ENCODE measurements around the gene LENG1. TPM values are rescaled to one million over a fixed set of nuclear protein-coding genes. Genes with fewer than 3 reads are reported as not detected.

Gene LENG1
- total and polyA plus RNA-seq, 9 of the 15 experiments (the other 6 are each of a cell fraction or from before 2014, with no cell fraction given), result 0.30 to 10.5 (median 4.7) TPM

DNA sequence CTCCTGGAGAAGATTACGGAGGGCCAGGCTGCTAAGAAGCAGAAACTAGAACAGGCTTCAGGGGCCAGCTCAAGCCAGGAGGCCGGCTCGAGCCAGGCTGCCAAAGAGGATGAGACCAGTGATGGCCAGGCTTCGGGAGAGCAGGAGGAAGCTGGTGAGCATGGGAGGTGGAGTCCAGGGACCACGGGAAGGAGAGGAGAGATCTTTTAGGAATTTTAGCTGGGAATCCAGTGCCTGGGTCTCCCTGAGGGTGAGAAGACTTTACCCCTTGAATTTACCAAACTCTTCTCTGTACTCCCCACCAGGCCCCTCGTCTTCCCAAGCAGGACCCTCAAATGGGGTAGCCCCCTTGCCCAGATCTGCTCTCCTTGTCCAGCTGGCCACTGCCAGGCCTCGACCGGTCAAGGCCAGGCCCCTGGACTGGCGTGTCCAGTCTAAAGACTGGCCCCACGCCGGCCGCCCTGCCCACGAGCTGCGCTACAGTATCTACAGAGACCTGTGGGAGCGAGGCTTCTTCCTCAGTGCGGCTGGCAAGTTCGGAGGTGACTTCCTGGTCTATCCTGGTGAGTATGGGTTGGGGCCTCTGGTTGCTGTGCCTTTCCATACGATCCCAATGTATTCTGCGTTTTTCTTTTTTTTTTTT, 32.4 kb upstream of the LENG1 start:
- CTCF ChIA-PET (ENCODE audit: low intra/inter-chr PET ratio), result interaction anchor here (0.7 kb wide), 1 partner anchor 13 kb away, joined by 4 read pairs; no protein-coding TSS in a partner anchor
- no peaks in the 10 kb centered on the region for H3K27me3 ChIP-seq (ENCODE audit: control insufficient read depth in 2 of 2, insufficient read depth in 2 of 2, low read length in 2 of 2)
- intact Hi-C loops (cut with micrococcal nuclease), result no loop called here
- no TSS peak for BruUV-seq (replicated peaks)
- 37% methylated on average over 17 of the region's 19 CpGs for WGBS (ENCODE audit: insufficient coverage, low coverage, missing lambda C conversion rate)
- peak overlapping the region; percentile 98 to 99 for H3K9ac ChIP-seq (ENCODE audit: insufficient read depth in 1 of 2, low read depth in 2 of 2, low read length in 2 of 2)
- no peaks in the 10 kb centered on the region for H3K9me3 ChIP-seq (replicated peaks; ENCODE audit: control insufficient read depth, insufficient read depth, low read depth, low read length)
- ATAC-seq (no peak), DNase-seq (ENCODE audit: extremely low read depth in 1 of 4, low spot score in 3 of 4) (no peak), FAIRE-seq (no peak)
- peak overlapping the region; percentile 98 for H2AFZ ChIP-seq (ENCODE audit: low read depth, low read length)
- H3K36me3 ChIP-seq (ENCODE audit: control insufficient read depth, insufficient read depth, low read length), result peaks cover 46% of the 10 kb centered on the region
- peak overlapping the region; percentile 96 for H3K4me3 ChIP-seq
- H3K9me1 ChIP-seq (ENCODE audit: control insufficient read depth, insufficient read depth, low read length), result peaks cover 3% of the 10 kb centered on the region
- peaks cover 21 to 42% of the 10 kb centered on the region in 2 experiments for H3K4me1 ChIP-seq (replicated peaks in 1 of 2; ENCODE audit: control insufficient read depth in 2 of 2, insufficient read depth in 2 of 2, low read length in 2 of 2)
- TF ChIP-seq ZNF12 (CRISPR knock-in tag; IDR thresholded peaks at IDR 0.05), result peak; percentile 84
- no peak for TF ChIP-seq SRSF9 (IDR thresholded peaks at IDR 0.05; ENCODE audit: borderline replicate concordance, low read depth, low read length)
- in situ Hi-C loops (cut with MboI), result no loop called here
- peak overlapping the region; percentile 96 for H3K4me2 ChIP-seq (ENCODE audit: insufficient read depth, low read length)
- peaks cover 44% of the 10 kb centered on the region for H3K79me2 ChIP-seq (ENCODE audit: control insufficient read depth, insufficient read depth, low read length)
- POLR2A ChIA-PET, result interaction anchor here (0.7 to 7.0 kb wide), 8 partner anchors 10 to 65 kb away, joined by 3 to 206 read pairs (median 8); partner anchors contain the start of genes CNOT3, RPS9 and TMC4
- H3K27ac ChIP-seq (ENCODE audit: extremely low read depth, low read depth, low read length), result peak overlapping the region; percentile 100
- H4K20me1 ChIP-seq (replicated peaks; ENCODE audit: control insufficient read depth, insufficient read depth, low read length), result no peaks in the 10 kb centered on the region

DNA sequence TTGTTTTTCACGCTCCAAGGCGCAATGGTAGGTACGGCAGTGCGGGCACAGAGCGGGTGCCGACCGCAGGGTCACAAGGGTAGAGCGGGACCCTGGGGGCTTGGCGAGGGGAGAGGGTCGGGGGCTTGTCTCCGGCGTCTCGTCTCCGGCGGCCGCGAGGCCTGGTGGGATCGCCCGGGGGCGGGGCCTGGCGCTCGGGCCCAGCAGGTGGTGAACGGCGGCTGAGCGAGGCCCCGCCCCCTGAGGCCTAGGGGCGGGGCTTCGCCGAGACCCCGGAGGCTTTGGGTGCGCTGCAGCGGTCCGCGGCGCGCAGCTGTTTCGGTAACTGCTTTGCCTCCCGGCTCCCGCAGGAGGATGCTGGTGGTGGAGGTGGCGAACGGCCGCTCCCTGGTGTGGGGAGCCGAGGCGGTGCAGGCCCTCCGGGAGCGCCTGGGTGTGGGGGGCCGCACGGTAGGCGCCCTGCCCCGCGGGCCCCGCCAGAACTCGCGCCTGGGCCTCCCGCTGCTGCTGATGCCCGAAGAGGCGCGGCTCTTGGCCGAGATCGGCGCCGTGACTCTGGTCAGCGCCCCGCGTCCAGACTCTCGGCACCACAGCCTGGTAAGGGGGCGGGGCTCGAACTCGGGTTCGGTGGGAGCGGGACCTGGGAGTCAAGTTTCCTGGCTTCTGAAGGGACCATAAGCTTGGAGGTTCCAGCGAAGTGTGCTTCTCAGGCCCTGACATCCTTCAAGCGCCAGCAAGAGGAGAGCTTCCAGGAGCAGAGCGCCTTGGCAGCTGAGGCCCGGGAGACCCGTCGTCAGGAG, 31.7 kb upstream of the LENG1 start, which contains the start of gene TSEN34:
Gene TSEN34, plus strand, starts transcription at position 298 of the 800 bp plus-strand sequence. Its CDS starts 57 bp downstream, at position 355.
- peak within 1 kb of the TSS; percentile 96 for H3K4me2 ChIP-seq (ENCODE audit: insufficient read depth, low read length)
- intact Hi-C loops (cut with micrococcal nuclease), result no loop called here
- no peaks in the 10 kb centered on the region for H3K9me3 ChIP-seq (replicated peaks; ENCODE audit: control insufficient read depth, insufficient read depth, low read depth, low read length)
- H3K4me1 ChIP-seq (replicated peaks in 1 of 2; ENCODE audit: control insufficient read depth in 2 of 2, insufficient read depth in 2 of 2, low read length in 2 of 2), result peaks cover 27 to 49% of the 10 kb centered on the region in 2 experiments
- H3K9ac ChIP-seq (ENCODE audit: insufficient read depth in 1 of 2, low read depth in 2 of 2, low read length in 2 of 2), result peak within 1 kb of the TSS; percentile 98 to 99
- peaks cover 4% of the 10 kb centered on the region for H3K9me1 ChIP-seq (ENCODE audit: control insufficient read depth, insufficient read depth, low read length)
- no peaks in the 10 kb centered on the region for H3K27me3 ChIP-seq (ENCODE audit: control insufficient read depth in 2 of 2, insufficient read depth in 2 of 2, low read length in 2 of 2)
- no peaks in the 10 kb centered on the region for H4K20me1 ChIP-seq (replicated peaks; ENCODE audit: control insufficient read depth, insufficient read depth, low read length)
- BruUV-seq (replicated peaks), result TSS peak; percentile 52
- CTCF ChIA-PET (ENCODE audit: low intra/inter-chr PET ratio), result no interaction called here
- in situ Hi-C loops (cut with MboI), result no loop called here
- DNase-seq (ENCODE audit: extremely low read depth in 1 of 4, low spot score in 3 of 4), result peak; percentile 77 to 89 (median 82)
- H3K4me3 ChIP-seq, result peak within 1 kb of the TSS; percentile 96
- peak; percentile 48 for ATAC-seq
- FAIRE-seq, result no peak
- under 1% methylated on average over 57 of the region's 77 CpGs for WGBS (ENCODE audit: insufficient coverage, low coverage, missing lambda C conversion rate)
- peak within 1 kb of the TSS; percentile 100 for H3K27ac ChIP-seq (ENCODE audit: extremely low read depth, low read depth, low read length)
- H2AFZ ChIP-seq (ENCODE audit: low read depth, low read length), result peak within 1 kb of the TSS; percentile 98
- H3K79me2 ChIP-seq (ENCODE audit: control insufficient read depth, insufficient read depth, low read length), result peaks cover 51% of the 10 kb centered on the region
- POLR2A ChIA-PET, result interaction anchor here (0.6 to 7.0 kb wide), 11 partner anchors 10 to 74 kb away, joined by 3 to 206 read pairs (median 7); partner anchors contain the start of genes CNOT3, LENG1, RPS9 and TMC4
- H3K36me3 ChIP-seq (ENCODE audit: control insufficient read depth, insufficient read depth, low read length), result peaks cover 53% of the 10 kb centered on the region
- no peak for TF ChIP-seq TRIM28 (IDR thresholded peaks at IDR 0.05)
- TF ChIP-seq KLF6 (CRISPR knock-in tag; IDR thresholded peaks at IDR 0.05; ENCODE audit: borderline replicate concordance), result no peak
- TF ChIP-seq TAF15 (IDR thresholded peaks at IDR 0.05; ENCODE audit: low read depth, low read length), result no peak
- 0 out of 6 replicates have a peak, but pooled peaks of 1 of the 3 experiments have one; percentile 19 for TF ChIP-seq ZBTB11 (CRISPR knock-in tag; IDR thresholded peaks at IDR 0.05)
- TF ChIP-seq RB1 (IDR thresholded peaks at IDR 0.05; ENCODE audit: low read depth), result peak; percentile 67

Measured in K562 (cell line).